Eye (tissue), 1 donor: ENCODE measurements around the gene FAM98C.
"Not testable (repeated sequence)": the region's sequence is repeated elsewhere in the genome, so short reads cannot be mapped to it uniquely, and the experiment has no call there.

Source experiments
- DNase-seq: peaks from one replicate; pipeline ENCODE4 v3.0.0-alpha.2; 2015

Gene FAM98C

GRCh38 chr19:38427035-38427677 lies 24.3 kb downstream of the FAM98C start:
- not testable (repeated sequence) for DNase-seq

GRCh38 chr19:38429055-38429810 lies 26.3 kb downstream of the FAM98C start:
- no peak for DNase-seq

GRCh38 chr19:38429811-38430156 lies 26.9 kb downstream of the FAM98C start:
- no peak for DNase-seq

GRCh38 chr19:38430931-38431330 lies 28.0 kb downstream of the FAM98C start:
- no peak for DNase-seq

- DNase-seq: peak; percentile 69
These were observed 30.4 kb downstream of the FAM98C start, which contains the start of gene RYR1 for GRCh38 chr19:38433268-38433733. Gene RYR1, plus strand, starts transcription at chr19:38433691. Its CDS starts 139 bp downstream, at chr19:38433830.

GRCh38 chr19:38434549-38435051 lies 31.7 kb downstream of the FAM98C start:
- peak; percentile 81 for DNase-seq

GRCh38 chr19:38437295-38437694 lies 34.4 kb downstream of the FAM98C start:
- DNase-seq: no peak

GRCh38 chr19:38437917-38438316 lies 35.0 kb downstream of the FAM98C start:
- DNase-seq: no peak

- no peak for DNase-seq
These were observed 37.7 kb downstream of the FAM98C start for GRCh38 chr19:38440592-38440991.

GRCh38 chr19:38441657-38442348 lies 38.9 kb downstream of the FAM98C start:
- DNase-seq: peak; percentile 13

- no peak for DNase-seq
These were observed 39.8 kb downstream of the FAM98C start for GRCh38 chr19:38442736-38443135.

- DNase-seq: no peak
These were observed 40.6 kb downstream of the FAM98C start for GRCh38 chr19:38443458-38443999.

GRCh38 chr19:38444026-38444425 lies 41.1 kb downstream of the FAM98C start:
- no peak for DNase-seq

- no peak for DNase-seq
These were observed 42.5 kb downstream of the FAM98C start for GRCh38 chr19:38445362-38445761.

GRCh38 chr19:38448225-38448624 lies 45.3 kb downstream of the FAM98C start:
- no peak for DNase-seq

- DNase-seq: no peak
These were observed 46.6 kb downstream of the FAM98C start for GRCh38 chr19:38449518-38449917.

- no peak for DNase-seq
These were observed 48.1 kb downstream of the FAM98C start for GRCh38 chr19:38451036-38451435.

- DNase-seq: no peak
These were observed 48.7 kb downstream of the FAM98C start for GRCh38 chr19:38451629-38452028.

- DNase-seq: no peak
These were observed 49.8 kb downstream of the FAM98C start for GRCh38 chr19:38452430-38453366.

- DNase-seq: no peak
These were observed 50.7 kb downstream of the FAM98C start for GRCh38 chr19:38453596-38453995.

- DNase-seq: peak; percentile 78
These were observed 52.1 kb downstream of the FAM98C start for GRCh38 chr19:38455031-38455430.

GRCh38 chr19:38457202-38457601 lies 54.3 kb downstream of the FAM98C start:
- no peak for DNase-seq
